Measurements from ENCODE around the gene PHACTR1.

GRCh38 chr6:13172291-13172690, 455.7 kb downstream of the PHACTR1 start:
- TF ChIP-seq CTCF (IDR thresholded peaks at IDR 0.05; ENCODE audit: low read depth, low read length, missing input control) (no peak), TAF1 (conservative IDR thresholded peaks at IDR 0.05) (no peak), MAX (IDR thresholded peaks at IDR 0.05) (no peak), JUND (IDR thresholded peaks at IDR 0.05) (no peak)

Data from liver (tissue), 3 donors.